Glomerular visceral epithelial cell (primary cell): ENCODE results near the gene RTEL1.

Source experiments
- DNase-seq: peaks from one replicate; pipeline ENCODE4 v3.0.0-alpha.2; 2016; ENCODE audit errors: extremely low spot score

RTEL1 gene

GRCh38 chr20:63737945-63738686, 80.0 kb downstream of the RTEL1 start:
- no peak for DNase-seq

GRCh38 chr20:63738687-63739129, 80.6 kb downstream of the RTEL1 start:
- DNase-seq: peak; percentile 1

GRCh38 chr20:63739130-63740069, 81.3 kb downstream of the RTEL1 start, which contains the start of gene SLC2A4RG:
Gene SLC2A4RG, plus strand, starts transcription at chr20:63739776. Its CDS starts 137 bp downstream, at chr20:63739913.
- peak; percentile 90 for DNase-seq

- DNase-seq: peak; percentile 61
These were observed 82.0 kb downstream of the RTEL1 start for GRCh38 chr20:63740070-63740626.

GRCh38 chr20:63740627-63741353, 82.7 kb downstream of the RTEL1 start:
- peak; percentile 96 for DNase-seq

GRCh38 chr20:63741354-63741675, 83.2 kb downstream of the RTEL1 start:
- DNase-seq: no peak

- DNase-seq: no peak
These were observed 83.7 kb downstream of the RTEL1 start for GRCh38 chr20:63741676-63742380.

- no peak for DNase-seq
These were observed 84.4 kb downstream of the RTEL1 start for GRCh38 chr20:63742381-63743024.

GRCh38 chr20:63743210-63743970, 85.3 kb downstream of the RTEL1 start:
- DNase-seq: no peak

GRCh38 chr20:63744158-63744557, 86.0 kb downstream of the RTEL1 start:
- no peak for DNase-seq

- DNase-seq: no peak
These were observed 86.7 kb downstream of the RTEL1 start for GRCh38 chr20:63744574-63745423.

- no peak for DNase-seq
These were observed 87.3 kb downstream of the RTEL1 start for GRCh38 chr20:63745424-63745805.
